ENCODE results near the gene TMEM240.
A peak's percentile ranks its signal among the peaks of the same experiment; 100 is the strongest.
"Not testable (repeated sequence)": the region's sequence is repeated elsewhere in the genome, so short reads cannot be mapped to it uniquely, and the experiment has no call there.

TMEM240 gene

DNA sequence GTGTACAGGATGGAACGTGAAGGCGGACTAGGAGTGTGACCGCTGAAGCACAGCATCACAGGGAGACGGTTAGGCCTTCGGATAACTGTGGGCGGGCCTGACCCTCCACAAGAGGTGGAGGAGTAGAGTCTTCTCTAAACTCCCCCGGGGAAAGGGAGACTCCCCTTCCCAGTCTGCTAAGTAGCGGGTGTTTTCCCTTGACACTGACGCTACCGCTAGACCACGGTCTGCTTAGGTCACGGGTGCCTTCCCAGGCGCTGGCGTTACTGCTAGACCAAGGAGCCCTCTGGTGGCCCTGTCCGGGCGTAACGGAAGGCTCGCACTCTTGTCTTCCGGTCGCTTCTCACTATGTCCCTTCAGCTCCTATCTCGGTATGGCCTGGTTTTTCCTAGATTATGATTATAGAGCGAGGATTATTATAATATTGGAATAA lies 35.0 kb downstream of the TMEM240 start:
- DNase-seq (ENCODE audit: extremely low read depth in 1 of 2, low read depth in 1 of 2), result not testable (repeated sequence)

DNA sequence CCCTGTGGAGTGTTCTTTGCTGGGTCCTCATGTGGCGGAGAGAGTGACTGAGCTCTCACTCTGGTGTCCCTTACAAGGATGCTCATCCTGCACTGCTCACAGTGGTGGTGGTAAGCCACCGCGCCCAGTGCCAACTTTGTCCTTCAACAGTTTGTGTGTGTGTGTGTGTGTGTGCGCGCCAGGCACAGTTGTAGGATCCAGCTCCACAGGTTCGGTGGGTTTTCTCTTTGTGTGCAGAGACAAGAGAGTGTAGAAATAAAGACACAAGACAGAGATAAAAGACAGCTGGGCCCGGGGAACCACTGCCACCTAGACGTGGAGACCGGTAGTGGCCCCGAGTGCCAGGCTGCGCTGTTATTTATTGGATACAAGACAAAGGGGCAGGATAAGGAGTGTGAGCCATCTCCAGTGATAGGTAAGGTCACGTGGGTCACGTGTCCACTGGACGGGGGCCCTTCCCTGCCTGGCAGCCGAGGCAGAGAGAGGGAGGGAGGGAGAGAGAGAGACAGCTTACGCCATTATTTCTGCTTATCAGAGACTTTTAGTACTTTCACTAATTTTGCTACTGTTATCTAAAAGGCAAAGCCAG lies 35.6 kb downstream of the TMEM240 start:
- peak; percentile 33 to 63 for DNase-seq (ENCODE audit: extremely low read depth in 1 of 2, low read depth in 1 of 2)

DNA sequence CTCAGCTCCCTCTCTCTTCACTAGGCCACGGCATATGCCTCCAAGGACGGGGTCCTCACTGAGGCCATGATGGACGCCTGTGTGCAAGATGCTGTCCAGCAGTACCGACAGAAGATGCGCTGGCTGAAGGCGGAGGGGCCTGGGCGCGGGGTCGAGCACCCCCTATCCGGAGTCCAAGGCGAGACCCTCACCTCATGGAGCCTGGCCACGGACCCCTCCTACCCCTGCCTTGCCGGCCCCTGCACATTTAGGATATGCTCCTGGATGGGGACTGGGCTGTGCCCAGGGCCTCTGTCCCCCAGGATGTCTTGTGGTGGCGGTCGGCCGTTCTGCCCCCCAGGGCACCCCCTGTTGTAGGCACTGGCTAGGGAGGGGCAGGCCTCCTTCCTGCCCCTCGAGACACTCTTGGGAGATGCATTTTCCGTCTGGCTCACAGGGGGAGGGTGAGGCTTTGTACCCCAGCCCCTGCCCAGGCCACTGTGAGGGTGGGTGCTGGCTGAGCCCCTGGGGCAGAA lies 44.9 kb downstream of the TMEM240 start:
- not testable (repeated sequence) for DNase-seq (ENCODE audit: extremely low read depth in 1 of 2, low read depth in 1 of 2)

DNA sequence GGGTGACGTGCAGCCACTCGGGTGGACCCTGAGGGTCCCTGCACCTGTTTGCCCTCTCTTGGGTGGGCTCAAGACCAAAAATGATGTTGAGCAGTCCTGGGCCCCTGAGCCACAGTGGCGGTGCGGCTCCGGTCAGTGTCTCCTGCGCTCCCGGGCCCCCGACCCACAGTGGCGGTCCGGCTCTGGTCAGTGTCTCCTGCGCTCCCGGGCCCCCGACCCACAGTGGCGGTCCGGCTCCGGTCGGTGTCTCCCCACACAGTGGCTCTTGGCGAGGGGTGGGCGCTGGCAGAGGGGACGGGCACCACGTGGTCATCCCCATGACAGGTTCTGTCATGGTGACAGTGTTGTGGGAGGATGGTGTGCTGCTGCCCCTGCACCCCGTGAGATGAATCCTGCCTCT lies 46.1 kb downstream of the TMEM240 start:
- not testable (repeated sequence) for DNase-seq (ENCODE audit: extremely low read depth in 1 of 2, low read depth in 1 of 2)

DNA sequence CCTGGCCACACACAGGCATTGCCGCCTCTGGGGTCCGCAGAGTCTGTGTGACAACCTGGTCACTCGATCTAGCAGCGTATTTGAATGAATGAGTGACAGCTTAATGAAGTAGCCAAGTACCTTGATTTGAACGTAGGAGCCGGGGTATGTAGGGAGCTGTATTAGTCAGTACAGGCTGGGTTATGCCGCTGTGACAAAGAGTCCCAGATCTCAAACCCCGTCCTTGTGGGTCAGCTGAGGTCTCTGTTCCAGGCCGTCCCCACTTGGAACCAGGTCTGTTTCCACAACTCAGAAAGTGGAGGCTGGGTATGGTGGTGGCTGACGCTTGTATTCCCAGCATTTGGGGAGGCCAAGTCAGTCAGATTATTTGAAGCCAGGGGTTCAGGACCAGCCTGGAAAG lies 48.8 kb downstream of the TMEM240 start:
- DNase-seq (ENCODE audit: extremely low read depth in 1 of 2, low read depth in 1 of 2), result no peak

DNA sequence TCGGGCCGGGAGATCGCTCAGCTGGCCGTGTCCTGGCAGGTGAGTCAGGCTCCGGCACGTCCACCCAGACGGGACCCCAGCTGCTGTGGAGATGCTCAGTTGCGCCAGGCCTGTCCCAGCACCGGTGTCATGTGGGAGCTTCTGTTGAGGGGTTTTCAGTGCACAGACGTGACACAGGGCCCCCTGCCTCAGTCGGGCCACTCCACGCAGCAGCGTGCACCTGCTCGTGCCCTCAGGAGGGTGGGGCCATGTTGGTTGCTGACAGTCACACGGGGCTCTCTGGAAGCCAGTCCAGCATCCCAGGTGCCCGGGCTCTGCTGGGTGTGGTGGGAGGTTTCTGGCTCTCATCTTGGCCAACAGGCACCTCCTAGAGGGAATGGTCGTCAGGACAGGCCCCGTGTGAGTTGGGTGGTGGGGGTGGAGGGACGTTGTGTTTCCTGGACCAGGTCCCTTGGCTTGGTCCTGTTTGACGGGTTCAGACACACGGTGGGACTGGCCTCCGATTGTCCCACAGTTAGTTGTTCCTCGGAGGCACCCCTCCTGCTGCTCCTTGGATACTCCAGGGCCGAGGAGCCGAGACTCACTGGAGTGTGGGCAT lies 49.7 kb downstream of the TMEM240 start:
- DNase-seq (ENCODE audit: extremely low read depth in 1 of 2, low read depth in 1 of 2), result no peak

DNA sequence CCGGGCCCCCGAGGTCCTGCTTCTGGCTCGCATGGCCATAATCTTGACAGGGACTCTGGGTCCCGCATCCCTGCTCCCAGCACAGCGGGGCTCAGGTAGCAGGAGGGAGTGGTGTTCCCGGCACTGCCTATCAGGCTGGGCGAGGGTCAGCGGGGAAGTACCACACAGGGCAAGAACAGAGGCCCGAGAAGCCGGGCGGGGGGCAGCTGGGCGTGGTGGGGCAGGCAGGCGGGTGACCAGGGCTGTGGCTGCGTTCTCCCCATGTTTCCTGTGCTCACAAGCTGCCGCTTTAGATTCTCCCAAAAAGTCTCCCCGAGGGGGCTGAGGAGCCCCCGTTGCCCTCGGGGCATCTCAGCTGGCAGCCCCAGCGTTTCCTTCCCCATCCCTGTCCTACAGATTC lies 50.6 kb downstream of the TMEM240 start:
- DNase-seq (ENCODE audit: extremely low read depth in 1 of 2, low read depth in 1 of 2), result no peak

DNA sequence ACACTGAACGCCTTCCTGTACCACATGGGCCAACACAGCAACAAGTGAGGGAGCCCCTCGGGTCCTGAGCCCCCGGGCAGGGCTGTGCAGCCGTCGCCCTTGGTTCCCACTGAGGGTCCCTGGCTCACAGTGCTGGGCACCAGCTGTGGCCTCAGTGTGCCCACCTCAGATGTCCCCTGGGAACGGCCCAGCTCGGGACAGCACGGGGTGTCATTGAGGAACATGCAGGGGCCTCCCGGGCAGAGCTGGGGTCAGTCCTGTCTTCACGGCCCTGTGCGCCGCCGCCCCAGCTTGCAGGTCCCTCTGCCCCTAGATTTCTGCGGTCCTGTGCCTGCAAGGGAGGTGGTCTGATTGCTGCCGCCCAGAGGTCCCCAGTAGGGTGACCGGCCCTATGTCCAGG lies 51.2 kb downstream of the TMEM240 start:
- no peak for DNase-seq (ENCODE audit: extremely low read depth in 1 of 2, low read depth in 1 of 2)

DNA sequence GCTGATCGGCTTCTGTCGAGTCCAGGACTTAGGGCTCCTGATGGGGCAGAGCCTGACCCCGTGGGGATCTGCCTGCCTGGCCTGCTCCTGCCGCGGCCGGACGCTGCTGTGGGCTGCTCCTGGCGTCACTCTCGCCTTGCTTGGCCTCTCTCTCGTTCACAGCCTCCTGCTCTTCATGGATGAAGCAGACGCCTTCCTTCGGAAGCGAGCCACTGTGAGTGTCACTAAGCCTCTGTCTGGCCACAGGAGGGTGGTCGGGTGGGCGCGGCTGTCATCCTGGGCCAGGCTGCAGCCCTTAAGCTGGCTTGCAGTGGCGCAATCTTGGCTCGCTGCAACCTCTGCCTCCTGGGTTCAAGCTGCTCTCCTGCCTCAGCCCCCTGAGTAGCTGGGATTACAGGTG lies 52.7 kb downstream of the TMEM240 start:
- no peak for DNase-seq (ENCODE audit: extremely low read depth in 1 of 2, low read depth in 1 of 2)

DNA sequence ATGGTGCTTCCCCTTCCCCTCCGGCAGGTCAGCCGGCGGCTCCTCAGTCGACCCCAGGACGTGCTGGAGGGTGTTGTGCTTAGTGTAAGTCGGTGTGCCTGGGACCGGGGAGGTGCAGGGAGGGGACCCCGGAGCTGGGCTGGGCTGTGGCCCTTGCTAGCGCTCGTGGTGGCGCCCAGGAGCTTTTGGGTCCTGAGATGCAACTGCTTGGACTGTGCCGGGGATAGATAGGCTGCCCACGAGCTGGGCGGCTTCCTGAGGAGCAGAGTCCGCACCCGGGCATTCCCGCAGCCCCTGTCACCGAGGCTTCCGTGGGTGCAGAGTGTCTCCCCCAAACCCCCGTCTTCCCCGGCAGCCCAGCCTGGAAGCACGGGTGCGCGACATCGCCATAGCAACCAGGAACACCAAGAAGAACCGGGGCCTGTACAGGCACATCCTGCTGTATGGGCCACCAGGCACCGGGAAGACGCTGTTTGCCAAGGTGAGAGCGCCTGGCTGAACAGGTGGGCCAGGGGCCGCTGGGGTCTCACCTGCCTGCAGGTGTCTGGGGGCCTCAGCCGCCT lies 54.6 kb downstream of the TMEM240 start:
- not testable (repeated sequence) for DNase-seq (ENCODE audit: extremely low read depth in 1 of 2, low read depth in 1 of 2)

DNA sequence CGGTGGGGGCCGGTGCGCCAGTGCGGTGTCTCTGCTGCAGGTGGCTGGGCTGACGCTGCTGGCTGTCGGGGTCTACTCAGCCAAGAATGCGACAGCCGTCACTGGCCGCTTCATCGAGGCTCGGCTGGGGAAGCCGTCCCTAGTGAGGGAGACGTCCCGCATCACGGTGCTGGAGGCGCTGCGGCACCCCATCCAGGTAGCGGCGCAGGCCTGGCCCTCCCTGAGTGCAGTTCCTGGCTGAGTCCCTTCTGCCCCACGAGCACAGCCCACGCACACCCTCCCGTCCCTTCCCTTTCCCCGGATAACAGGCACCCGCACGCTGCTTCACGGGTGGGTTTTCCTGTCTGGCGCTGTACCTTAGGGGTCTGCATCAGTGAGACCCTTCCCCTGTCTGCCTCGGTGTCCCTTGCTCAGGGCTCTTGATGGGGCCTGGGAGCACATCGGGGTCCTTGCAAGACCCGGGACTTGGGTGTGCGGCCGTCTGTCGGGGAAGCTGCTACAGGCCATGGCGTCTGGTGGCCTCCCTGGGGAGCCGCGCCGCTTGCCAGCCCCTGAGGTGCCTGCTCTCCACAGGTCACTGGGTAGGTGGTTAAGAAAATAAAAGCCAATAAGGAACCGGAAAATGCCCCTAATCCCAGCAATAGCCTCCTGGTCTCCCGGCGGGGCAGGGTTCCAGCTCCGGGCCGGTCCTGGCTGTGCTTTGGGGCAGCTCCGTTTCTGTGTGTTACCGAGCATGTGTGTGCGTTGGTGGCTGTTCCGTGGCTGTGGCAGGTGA lies 55.3 kb downstream of the TMEM240 start:
- DNase-seq (ENCODE audit: extremely low read depth in 1 of 2, low read depth in 1 of 2), result not testable (repeated sequence)
